DMS53 treated with DMSO at 0.1 percent for 48 hours (cell line): Measurements from ENCODE around the gene PSENEN.

Source experiments
- DNase-seq: peaks from one replicate; lab custom pipeline; 2025; ENCODE audit not compliant: unreplicated experiment; lab: John Stamatoyannopoulos, UW

Gene PSENEN

DNA sequence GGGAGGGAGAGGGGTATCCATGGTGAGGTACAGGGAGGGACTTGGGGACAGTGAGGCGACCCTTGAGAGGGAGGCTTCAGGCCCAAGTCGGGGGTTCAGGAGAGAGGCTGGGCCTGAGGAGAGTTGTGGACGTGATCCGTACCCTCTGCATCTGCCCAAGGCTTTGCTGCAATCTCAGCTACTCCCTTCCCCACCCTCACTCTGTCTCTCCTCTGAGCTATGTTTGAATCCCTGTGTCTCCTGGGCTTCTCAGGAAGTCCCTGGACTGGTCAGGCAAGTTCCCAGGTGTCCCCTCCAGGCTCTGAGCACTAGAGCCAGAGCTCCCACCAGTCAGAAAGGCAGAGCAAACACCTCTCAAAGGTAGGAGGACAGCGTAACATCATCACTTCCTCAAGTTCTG is 4.7 kb downstream of the PSENEN start:
- DNase-seq: no peak

DNA sequence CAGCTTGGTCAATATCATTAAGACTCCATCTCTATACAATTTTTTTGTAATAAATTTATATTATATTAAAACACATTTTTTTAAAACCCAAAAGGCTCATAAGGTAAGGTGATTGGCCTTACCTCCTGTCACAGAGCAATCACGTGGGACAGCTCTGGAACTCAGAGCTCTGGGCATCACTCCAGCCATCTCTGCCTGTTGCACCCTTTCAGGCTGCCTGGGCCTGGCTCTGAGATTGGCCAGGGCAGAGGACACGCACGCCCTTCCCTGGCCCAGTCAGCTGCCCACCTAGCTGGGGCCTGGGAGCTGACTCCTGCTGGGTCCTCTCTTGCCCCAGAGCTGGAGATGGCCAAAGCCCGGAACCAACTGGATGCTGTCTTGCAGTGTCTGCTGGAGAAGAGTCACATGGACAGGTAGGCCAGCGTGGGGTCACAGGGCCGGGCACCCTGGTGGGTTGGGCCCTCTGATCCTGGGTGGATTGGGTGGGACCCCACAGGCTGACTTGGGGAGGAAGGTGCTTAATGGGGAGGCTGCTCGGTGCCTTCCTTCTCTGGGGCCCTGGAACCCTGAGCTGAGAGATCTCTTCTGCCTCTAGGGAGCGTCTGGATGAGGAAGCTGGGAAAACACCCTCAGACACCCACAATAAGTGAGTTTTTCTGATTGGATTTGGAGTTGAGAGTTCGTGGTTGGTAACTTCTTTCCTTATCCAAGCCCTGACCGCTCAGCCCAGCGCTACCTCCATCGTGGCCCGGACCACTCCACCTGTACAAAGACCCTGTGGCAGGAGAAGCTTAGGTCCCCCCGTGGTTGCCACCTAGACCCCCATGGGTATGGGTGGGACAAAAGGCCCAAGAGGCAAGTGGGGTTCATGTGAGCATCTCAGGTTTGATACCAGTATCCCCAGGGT is 6.6 kb downstream of the PSENEN start:
- DNase-seq: no peak

DNA sequence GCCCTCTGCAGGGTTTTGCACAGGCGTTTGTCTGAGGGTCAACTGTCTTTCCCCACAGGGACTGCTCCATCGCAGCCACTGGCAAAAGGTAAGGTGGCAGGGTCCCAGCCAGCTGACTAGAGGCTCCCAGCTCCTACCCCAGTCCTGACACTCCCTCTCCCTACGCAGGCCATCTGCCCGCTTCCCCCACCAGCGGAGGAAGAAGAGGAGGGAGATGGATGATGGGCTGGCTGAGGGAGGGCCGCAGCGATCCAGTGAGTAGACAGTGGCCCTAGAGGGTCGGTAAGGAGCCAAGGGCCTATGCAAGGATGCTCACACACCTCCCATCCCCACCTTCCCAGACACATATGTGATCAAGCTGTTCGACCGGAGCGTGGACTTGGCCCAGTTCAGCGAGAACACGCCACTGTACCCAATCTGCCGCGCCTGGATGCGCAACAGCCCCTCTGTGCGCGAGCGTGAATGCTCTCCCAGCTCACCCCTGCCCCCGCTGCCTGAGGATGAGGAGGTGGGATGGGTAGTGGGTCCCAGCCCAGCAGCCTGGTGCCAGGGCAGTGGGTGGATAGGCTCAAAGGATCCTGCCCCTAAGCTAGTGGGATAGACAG is 7.4 kb downstream of the PSENEN start:
- no peak for DNase-seq

DNA sequence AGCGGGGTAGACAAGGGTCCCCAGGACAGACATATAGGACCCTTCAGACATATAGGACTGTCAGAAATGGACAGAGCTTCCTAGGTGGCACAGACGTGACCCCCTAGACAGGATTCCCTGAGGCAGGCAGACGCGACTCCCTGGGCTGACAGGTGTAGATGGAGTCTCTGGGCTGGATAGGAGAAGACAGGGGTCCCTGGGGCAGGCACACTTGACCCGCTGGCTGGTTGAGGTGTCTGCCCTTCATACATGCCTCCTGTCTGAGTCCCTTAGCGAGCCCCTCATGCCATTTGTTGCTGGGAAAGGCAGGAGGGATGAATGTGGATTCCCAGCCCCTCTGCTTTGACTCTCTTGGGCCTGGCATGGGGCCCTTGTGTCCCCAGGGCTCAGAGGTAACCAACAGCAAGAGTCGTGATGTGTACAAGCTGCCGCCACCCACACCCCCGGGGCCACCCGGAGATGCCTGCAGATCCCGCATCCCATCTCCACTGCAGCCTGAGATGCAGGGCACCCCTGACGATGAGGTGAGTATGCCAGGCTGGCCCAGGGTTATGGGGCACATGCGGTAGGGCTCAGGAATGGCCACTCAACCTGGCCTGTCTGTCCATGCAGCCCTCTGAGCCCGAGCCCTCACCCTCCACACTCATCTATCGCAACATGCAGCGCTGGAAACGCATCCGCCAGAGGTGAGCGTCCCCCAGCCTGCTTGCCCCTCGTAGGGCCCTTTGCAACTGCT is 8.4 kb downstream of the PSENEN start:
- no peak for DNase-seq

DNA sequence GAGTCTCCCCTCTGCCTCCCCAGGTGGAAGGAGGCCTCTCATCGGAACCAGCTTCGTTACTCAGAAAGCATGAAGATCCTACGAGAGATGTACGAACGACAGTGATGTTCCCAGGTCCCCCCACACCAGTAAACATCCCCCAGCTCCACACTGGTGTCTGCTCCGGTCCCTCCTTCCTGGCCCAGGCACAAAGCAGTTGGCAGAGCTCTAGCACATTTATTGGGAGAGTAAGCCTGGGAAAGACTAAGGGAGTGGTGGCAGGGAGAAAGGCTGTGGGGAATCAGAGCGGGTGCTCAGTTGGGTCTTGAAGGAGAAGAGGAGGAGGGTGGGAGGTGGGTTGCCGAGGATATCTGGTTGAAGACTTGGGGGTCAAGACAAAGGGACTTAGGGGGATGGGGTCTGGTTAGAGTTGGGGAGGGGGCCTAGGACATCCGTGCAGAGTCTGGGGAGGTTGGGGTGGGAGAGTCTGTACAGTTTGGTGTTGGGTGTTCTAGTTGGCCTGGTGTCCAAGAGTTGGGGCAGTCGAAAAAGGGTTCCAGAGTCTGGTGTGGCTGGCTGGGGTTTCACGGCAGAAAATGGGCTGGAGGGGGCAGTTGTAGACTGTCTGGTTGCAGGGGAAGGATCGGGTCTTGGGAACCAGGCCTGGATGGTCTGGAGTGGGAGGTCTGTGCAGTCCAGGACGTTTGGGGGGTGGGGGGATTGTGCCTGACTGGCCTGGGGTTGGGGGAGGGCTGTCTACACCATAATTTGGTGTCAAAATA is 9.1 kb downstream of the PSENEN start:
- DNase-seq: no peak

DNA sequence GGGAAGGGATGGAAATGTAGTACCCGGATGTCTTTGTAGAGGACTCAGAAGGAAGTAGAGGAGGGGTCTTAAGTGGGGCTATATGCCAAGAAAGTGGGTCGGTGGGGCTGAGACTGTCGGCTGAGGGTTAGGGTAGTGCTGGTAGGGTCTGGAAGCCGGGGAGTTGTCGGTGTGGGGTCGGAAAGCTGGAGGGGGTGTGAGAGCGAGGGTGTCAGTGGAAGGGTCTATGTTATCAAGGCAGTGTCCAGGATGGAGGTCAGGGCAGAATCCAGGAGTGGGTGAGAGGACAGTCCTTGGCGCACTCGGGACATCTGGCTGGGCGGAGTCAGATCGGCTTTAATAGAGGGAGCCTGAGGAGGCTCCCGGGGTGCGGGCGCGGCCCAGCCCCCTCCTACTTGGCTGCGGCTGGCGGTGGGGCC is 9.7 kb downstream of the PSENEN start:
- no peak for DNase-seq

DNA sequence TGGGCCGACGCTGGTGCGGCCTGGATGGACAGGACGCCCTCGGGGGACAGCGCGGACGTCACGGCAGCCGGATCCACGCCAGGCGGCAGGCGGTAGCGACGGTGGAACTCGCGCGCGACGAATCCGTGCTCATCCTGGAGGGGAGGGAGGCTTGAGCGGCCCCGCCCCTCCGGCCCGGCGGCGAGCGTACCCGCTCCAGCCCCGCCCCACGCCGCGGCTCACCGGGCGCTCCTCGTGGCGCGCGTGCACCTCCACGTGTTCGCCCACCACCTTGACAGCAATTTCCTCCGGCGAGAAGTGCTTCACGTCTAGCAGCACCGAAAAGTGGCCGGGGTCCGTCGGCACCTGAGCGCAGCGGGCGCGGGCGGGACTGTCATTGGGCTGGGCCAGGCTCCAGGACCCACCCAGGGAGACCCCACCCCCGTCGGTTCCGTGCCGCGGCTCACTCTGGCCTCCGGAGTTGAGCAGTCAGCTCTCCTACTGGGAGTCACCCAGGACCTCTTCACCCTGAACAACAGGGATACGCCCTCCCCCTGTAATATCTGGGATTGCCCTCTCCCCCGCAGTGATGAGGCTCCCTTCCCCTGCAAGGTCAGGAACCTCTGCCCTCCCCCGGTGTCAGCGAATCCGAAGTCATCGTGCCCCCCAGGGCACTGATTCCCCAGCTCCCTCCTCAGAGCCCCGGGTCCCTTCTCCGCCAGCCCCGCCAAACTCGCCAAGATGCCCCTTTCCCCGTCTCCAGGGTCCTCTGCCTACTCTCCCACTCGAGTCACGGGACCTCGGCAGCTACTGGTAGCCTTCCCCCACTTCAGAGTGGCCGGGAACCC is 10.3 kb downstream of the PSENEN start:
- no peak for DNase-seq

DNA sequence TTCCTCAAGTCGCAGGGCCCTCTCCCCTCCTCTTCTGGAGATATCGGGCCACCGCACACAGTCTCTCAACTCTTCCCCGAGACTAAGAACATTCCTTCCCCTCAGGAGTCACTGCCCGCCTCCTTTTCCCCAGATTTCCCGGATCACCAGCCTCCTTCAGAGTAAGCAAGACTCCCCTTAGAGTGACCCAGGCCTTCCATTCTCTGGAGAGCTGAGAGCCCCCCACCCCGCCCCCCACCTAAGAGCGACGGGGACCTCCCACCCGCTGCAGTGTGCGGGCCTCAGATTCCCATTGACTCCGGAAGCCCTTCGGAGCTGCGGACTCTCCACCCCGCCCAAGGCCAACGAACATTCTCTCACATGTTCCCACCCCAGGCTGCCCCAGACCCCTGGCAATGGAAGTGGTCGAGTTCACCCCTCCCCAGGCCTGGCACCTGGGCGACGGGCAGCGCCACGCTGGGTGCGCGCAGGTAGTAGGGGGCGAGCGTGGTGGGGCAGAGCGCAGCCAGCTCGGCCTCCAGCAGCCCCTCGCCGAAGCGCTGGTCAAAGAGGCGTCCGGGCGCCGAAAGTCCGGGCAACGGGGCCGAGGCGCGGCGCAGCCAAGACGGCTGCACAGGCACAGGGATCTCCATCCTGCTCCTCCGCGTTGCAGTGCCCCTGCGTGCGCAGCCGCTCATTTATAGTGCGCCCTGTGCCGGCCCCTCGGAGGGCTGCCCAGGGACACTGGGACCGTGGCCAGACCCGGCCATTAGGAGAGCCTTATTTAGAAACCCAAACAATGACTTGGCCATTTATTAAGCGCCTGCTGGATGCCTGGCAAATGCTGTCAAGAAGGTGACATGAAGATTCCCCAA is 11.2 kb downstream of the PSENEN start, which contains the start of gene HSPB6:
Gene HSPB6, minus strand, starts transcription at position 653 of the 854 bp plus-strand sequence. Its CDS starts 21 bp downstream, at position 632.
- peak; percentile 43 for DNase-seq

DNA sequence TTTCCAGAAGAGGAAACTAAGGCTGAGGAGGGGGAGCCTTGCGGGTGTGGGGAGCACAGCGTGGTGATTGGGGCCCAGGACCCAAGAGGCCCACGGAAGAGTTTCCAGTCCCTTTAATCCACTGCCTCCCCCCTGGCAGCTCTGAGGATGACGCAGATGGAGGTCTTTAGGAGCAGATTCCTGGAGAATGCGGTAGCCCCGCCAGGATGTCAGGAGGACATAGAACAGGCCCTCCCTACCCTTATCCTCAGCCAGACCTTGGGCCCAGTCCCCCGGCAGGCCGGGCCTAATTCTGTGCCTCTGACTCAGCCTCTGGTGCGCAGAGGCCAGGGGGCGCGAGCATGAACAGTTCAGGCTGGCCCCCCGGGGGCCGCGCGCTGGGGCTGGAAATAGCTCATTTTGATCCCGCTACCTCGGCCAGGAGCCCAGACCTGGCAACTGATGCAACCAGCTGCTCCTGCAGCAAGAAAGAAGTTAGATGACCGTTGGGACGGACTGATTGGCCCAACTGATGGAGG is 11.8 kb downstream of the PSENEN start:
- no peak for DNase-seq

DNA sequence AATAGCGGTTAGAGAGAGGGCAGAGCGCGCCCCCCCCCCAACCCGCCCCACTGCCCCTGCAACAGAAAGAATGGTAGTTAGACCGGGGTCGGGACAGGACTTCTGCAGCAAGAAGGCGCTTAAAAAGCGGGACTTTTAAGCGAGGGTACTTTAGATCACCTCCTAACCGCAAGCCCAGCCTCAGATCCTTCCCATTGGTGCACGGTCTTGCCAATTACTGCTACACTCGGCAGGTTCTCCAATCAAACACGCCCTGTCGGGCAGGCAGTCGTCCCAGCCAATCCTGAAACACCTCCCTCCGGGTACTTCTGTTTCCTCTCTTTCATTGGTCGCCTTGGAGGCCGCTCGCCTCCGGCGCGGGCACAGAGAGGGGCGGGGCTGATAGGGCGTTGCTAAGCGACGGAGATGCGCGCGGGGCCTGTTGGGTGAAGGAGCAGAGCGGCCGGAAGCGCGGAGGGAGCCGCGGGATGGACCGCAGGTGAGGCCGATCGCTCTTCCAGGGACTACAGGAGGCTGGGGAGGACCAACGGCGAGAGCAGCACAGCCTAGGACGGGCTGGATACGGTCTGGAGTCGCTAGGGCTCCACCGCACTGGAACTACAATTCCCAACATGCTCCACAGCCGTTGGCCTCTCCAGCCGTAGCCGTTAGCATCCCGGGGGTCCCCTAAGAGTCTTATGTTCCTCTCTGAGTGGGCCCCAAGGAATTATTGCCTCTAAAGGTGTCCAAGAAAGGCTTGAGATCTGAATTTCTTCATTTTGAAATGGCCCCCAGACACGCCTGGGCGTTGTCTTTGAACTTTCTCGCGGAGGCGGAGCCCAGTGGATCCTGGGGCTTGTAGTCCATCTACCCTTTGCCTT is 12.5 kb downstream of the PSENEN start, which contains the start of gene PROSER3:
Gene PROSER3, plus strand, starts transcription at position 428 of the 860 bp plus-strand sequence. Its CDS starts 40 bp downstream, at position 468.
- DNase-seq: peak; percentile 100

DNA sequence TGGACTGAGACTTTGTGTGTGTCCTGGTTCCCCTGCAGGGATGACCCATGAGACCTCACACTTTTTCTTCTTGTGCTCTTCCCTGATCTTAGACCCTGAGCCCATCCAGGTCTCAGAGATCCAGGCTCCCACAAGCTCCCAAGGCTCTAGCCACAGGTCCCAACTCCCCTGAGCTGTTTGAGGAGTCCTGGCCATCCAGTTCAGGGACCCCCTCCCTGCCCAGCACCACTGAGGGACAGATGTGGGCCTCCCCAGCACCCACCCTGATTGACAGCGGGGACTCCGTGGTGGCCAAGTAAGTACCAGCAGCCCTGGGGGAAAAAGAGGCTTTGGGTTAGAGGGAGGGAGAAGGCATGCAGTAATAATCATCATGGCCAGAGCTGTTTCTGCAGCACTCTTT is 14.2 kb downstream of the PSENEN start:
- no peak for DNase-seq

DNA sequence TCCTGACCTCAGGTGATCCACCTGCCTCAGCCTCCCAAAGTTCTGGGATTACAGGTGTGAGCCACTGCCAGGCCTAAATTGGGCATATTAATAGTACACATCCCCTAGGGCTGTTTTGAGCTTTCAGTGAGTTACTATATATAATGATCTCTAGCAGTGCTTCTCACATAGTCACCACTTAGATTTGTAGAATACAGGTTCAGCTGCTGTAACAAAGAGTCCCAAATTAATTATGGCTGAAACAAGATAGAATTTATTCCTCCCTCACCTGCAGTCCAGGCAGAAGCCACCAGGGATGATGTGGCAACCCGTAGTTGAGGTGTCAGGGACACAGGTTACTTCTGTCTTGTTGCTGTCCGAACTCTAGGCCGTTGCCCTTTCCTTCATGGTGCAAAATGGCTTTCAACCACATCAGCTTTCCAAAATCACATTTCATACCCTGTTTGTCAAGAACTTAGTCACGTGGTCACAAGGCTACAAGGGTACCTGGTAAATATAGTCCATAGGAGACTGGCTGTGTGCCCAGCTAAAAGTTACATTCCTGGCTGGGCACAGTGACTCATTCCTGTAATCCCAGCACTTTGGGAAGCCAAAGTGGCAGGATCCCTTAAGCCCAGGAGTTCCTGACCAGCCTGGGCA is 15.4 kb downstream of the PSENEN start:
- DNase-seq: no peak

DNA sequence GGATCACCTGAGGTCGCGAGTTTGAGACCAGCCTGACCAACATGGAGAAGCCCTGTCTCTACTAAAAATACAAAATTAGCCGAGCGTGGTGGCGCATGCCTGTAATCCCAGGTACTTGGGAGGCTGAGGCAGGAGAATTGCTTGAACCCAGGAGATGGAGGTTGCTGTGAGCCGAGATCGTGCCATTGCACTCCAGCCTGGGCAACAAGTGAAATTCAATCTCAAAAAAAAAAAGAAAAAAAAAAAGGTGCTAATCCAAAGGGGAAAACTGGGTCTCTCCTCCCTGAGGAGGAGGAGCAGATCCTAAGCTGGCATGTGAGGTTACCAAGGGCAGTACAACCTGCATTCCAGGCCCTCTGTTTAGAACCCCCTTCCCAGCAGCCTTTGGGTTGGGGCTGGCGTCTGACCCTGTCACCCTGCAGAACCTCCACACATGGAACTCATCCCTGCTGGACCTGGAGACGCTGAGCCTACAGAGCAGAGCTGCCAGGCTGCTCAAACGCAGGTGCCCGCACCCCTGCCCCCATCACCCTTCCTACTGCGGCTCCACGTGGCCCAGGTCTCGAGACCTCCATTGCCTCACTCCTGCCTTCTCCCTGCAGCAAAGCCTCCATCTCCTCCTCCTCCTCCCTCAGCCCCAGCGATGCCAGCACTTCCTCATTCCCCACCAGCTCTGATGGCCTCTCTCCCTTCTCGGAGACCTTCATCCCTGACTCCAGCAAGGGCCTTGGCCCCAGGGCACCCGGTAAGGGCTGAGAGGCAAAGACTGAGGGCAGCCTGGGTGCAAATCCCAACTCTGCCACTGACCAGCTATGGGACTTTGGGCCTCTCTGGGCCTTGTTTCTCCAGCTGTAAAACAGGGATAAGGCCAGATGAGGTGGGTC is 19.2 kb downstream of the PSENEN start:
- no peak for DNase-seq

DNA sequence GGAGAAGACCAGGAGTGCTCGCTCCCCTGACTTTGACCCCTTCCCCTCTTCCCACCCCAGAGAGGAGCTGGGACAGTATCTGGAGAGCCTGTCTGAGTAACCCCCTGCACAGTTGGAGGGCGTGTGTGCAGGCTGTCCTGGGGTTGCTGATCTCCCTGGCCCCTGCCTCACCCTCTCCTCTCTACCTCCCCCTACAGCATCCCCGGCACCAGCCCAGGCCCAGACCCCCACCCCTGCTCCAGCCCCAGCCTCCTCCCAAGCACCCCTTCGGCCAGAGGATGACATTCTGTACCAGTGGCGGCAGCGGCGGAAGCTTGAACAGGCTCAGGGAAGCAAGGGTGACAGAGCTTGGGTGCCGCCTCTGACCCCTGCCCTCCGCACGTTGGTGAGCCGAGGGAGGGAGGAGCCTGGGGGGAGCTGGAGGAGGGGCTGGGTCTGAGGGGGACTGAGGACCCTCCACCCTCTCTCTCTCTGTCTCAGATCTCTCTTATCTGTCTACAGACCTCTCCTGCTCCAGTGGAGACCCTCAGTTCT is 21.2 kb downstream of the PSENEN start:
- no peak for DNase-seq

DNA sequence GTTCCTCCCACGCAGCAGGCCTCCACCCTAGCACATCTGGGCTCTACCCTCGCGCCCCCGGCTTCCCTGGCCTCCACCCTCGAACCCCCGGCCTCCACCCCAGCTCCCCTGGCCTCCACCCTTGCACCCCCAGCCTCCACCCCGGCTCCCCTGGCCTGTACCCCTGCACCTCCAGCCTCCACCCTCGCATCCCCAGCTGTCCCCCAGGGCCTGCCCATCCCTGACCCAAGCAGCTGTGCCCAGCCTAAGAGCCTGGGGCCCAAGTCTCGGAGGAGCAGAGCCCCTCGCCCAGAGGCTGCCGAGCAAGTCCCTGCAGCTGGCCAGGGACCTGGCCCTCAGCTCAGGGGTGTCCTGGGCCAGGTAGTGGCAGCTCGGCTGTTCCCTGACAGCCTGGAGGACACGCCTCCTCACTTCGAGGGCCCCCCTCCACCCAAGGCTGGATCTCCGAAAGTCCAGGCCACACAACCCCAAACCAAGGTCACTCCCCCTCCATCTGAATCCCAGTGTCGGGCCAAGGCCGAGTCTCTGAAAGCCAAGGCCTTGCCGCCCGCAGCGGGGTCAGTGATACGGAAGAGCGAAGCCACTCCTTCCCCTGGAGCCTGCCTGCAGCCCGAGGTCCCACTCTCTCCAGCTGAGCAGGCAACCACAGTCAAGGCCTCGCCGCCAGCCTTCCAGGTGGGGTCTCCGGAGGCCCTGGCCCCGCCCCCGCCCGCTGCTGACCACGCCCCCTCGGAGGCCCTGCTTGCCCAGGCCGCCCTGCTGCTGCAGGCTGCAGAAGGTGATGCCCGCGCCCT is 22.0 kb downstream of the PSENEN start:
- DNase-seq: no peak
